Measurements from ENCODE around the gene MRM2. TPM values are rescaled to one million over a fixed set of nuclear protein-coding genes. Genes with fewer than 3 reads are reported as not detected.

MRM2 gene
- total and polyA plus RNA-seq, 10 donors: 19.0 to 35.8 (median 23.7) TPM

GRCh38 chr7:2276107-2276506, 34.1 kb upstream of the MRM2 start:
- no peak overlapping the region for H3K4me3 ChIP-seq
- intact Hi-C loops (cut with DNase I; ENCODE audit: low total_unique reads): no loop called here
- peak overlapping the region in 1 of 8 donors; percentile 21 for H3K27ac ChIP-seq
- no peaks in the 10 kb centered on the region for H3K27me3 ChIP-seq (replicated peaks in 1 of 7)
- WGBS, 5 donors: 86 to 94% (median 91%) methylated on average over 14 to 18 of the region's 18 CpGs
- TF ChIP-seq CTCF (IDR thresholded peaks at IDR 0.05 in 8 of 11, conservative IDR thresholded peaks at IDR 0.05 in 3 of 11) (no peak), POLR2AphosphoS5 (IDR thresholded peaks at IDR 0.05) (peak in 1 of 3 donors; percentile 33), POLR2A (IDR thresholded peaks at IDR 0.05) (no peak)
- DNase-seq: no peak
- peaks cover 3 to 34% (median 24%) of the 10 kb centered on the region in 6 donors for H3K4me1 ChIP-seq
- no peaks in the 10 kb centered on the region for H3K9me3 ChIP-seq
- H3K36me3 ChIP-seq: peaks cover 0 to 76% (median 48%) of the 10 kb centered on the region in 6 donors

DNA sequence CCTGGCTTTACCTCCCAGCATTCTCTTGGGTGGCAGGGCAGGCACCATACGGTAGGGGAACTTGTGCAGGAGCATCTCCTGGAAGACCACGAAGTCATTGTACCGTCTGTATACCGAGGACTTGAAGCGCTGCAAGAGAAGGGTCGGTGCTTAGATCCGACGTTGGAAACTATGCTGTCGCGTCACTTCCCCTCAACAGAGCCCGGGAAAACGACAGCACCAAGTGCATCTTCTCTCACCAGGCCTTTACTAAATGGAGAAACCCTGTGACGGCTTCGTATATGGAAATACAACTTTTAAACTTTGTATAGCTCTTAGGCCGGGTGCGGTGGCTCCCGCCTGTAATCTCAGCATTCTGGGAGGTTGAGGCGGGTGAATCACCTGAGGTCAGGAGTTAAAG, 33.1 kb upstream of the MRM2 start:
- peaks cover 3 to 34% (median 20%) of the 10 kb centered on the region in 6 donors for H3K4me1 ChIP-seq
- no peak overlapping the region for H3K27ac ChIP-seq
- WGBS, 5 donors: 89 to 94% (median 90%) methylated on average over 16 to 18 of the region's 18 CpGs
- intact Hi-C loops (cut with DNase I; ENCODE audit: low total_unique reads): no loop called here
- H3K4me3 ChIP-seq: no peak overlapping the region
- TF ChIP-seq POLR2A (IDR thresholded peaks at IDR 0.05) (no peak), POLR2AphosphoS5 (IDR thresholded peaks at IDR 0.05) (no peak)
- peaks cover 0 to 85% (median 57%) of the 10 kb centered on the region in 6 donors for H3K36me3 ChIP-seq
- no peaks in the 10 kb centered on the region for H3K9me3 ChIP-seq
- H3K27me3 ChIP-seq (replicated peaks in 1 of 7): no peaks in the 10 kb centered on the region
- DNase-seq: no peak

- WGBS, 5 donors: 78 to 96% (median 93%) methylated on average over 4 to 7 of the region's 7 CpGs
- DNase-seq: no peak
- intact Hi-C loops (cut with DNase I; ENCODE audit: low total_unique reads): no loop called here
- no peak overlapping the region for H3K27ac ChIP-seq
- H3K36me3 ChIP-seq: peaks cover 0 to 89% (median 59%) of the 10 kb centered on the region in 6 donors
- H3K27me3 ChIP-seq (replicated peaks in 1 of 7): no peaks in the 10 kb centered on the region
- H3K9me3 ChIP-seq: no peaks in the 10 kb centered on the region
- peaks cover 6 to 34% (median 20%) of the 10 kb centered on the region in 6 donors for H3K4me1 ChIP-seq
- TF ChIP-seq CTCF (IDR thresholded peaks at IDR 0.05 in 8 of 11, conservative IDR thresholded peaks at IDR 0.05 in 3 of 11) (no peak), POLR2AphosphoS5 (IDR thresholded peaks at IDR 0.05) (peak in 1 of 3 donors; percentile 22), POLR2A (IDR thresholded peaks at IDR 0.05) (no peak)
- no peak overlapping the region for H3K4me3 ChIP-seq
Observed at GRCh38 chr7:2274666-2275065, 32.7 kb upstream of the MRM2 start.

- WGBS, 5 donors: 89 to 96% (median 92%) methylated on average over 20 of the region's 20 CpGs
- H3K9me3 ChIP-seq: no peaks in the 10 kb centered on the region
- H3K4me3 ChIP-seq: no peak overlapping the region
- peak in 2 of 3 donors; percentile 22 to 68 for TF ChIP-seq POLR2AphosphoS5 (IDR thresholded peaks at IDR 0.05)
- TF ChIP-seq POLR2A (IDR thresholded peaks at IDR 0.05): no peak
- no peak for TF ChIP-seq CTCF (IDR thresholded peaks at IDR 0.05 in 8 of 11, conservative IDR thresholded peaks at IDR 0.05 in 3 of 11)
- H3K27ac ChIP-seq: no peak overlapping the region
- no peak for DNase-seq
- H3K36me3 ChIP-seq: peaks cover 0 to 90% (median 59%) of the 10 kb centered on the region in 6 donors
- H3K27me3 ChIP-seq (replicated peaks in 1 of 7): no peaks in the 10 kb centered on the region
- peaks cover 8 to 33% (median 20%) of the 10 kb centered on the region in 6 donors for H3K4me1 ChIP-seq
- intact Hi-C loops (cut with DNase I; ENCODE audit: low total_unique reads): no loop called here
Observed at GRCh38 chr7:2273866-2274265, 31.9 kb upstream of the MRM2 start.

Data from spleen (tissue), 11 donors.